Esophagus squamous epithelium (tissue), 5 donors: ENCODE results near the gene SEC61A2. TPM values are rescaled to one million over a fixed set of nuclear protein-coding genes. Genes with fewer than 3 reads are reported as not detected.
"Not testable (repeated sequence)": the region's sequence is repeated elsewhere in the genome, so short reads cannot be mapped to it uniquely, and the experiment has no call there.

Experiments used
- DNase-seq: peaks from one replicate; lab custom pipeline; 2025; lab: John Stamatoyannopoulos, UW
- H3K27ac ChIP-seq, 4 donors: fragments of 200-600 bp; sonication (generic); one replicate each; pipeline ENCODE4 v1.5.1; 2016 to 2019; ENCODE audit warnings: mild to moderate bottlenecking in 1 of 4
- H3K27me3 ChIP-seq, 4 donors: fragments of 200-600 bp; sonication (generic); 1 replicate in 3 of 4; 2 replicates in 1 of 4; pipeline versions ENCODE4 v1.5.1 to v1.6.0; 2017 to 2021; ENCODE audit warnings: antibody characterized with exemption in 1 of 4
- H3K36me3 ChIP-seq, 3 donors: fragments of 200-600 bp; sonication (generic); one replicate each; pipeline ENCODE4 v1.5.1; 2016 to 2019
- H3K4me1 ChIP-seq, 3 donors: fragments of 200-600 bp; sonication (generic); one replicate each; pipeline ENCODE4 v1.5.1; 2017 to 2019
- H3K4me3 ChIP-seq, 4 donors: fragments of 200-600 bp; sonication (generic); 1 replicate in 3 of 4; 2 replicates in 1 of 4; pipeline ENCODE4 v1.5.1; 2016 to 2019; ENCODE audit warnings: mild to moderate bottlenecking in 2 of 4, moderate library complexity in 1 of 4
- H3K9me3 ChIP-seq, 3 donors: fragments of 200-600 bp; sonication (generic); one replicate each; pipeline ENCODE4 v1.5.1; 2016 to 2019
- CTCF ChIP-seq, 6 experiments: fragments of 450-650 bp in 4 of 6; fragments of 200-600 bp in 2 of 6; sonication (generic) in 2 of 6; IDR thresholded peaks; one replicate each; pipeline ENCODE4 v1.5.1; 2016 to 2019; ENCODE audit warnings: antibody characterized with exemption in 6 of 6, mild to moderate bottlenecking in 4 of 6, moderate library complexity in 4 of 6
- POLR2A ChIP-seq, 4 donors: fragments of 450-650 bp; IDR thresholded peaks; one replicate each; pipeline ENCODE4 v1.6.1; 2017; ENCODE audit warnings: antibody characterized with exemption in 4 of 4, mild to moderate bottlenecking in 4 of 4, moderate library complexity in 3 of 4
- WGBS, 2 donors: methylation state at CpG; one replicate each; pipeline ENCODE4 v1.1.5; 2018; 5-methylcytosine and 5-hydroxymethylcytosine counted together
- intact Hi-C: fragments of 100-400 bp; cut with DNase I; formaldehyde crosslinking; loops from one replicate; pipeline ENCODE4 v1.15.0; 2022
- total RNA-seq, 4 donors: library from RNA; depleted of rRNA; stranded (reverse); fragments of >200 nt; gene quantifications; one replicate each; pipeline ENCODE4 v1.1.0, GENCODE V29; 2016
- donor health status: DM: yes; HTN: yes; CAD: no.

SEC61A2 gene
- total RNA-seq, 4 donors from 2014 or later: 1.2 to 5.0 (median 4.3) TPM

- 66 to 81% methylated on average over 3 of the region's 3 CpGs for WGBS, 2 donors
- no peak overlapping the region for H3K27ac ChIP-seq
- H3K36me3 ChIP-seq: peaks cover 0 to 100% (median 22%) of the 10 kb centered on the region in 3 donors
Measured at GRCh38 chr10:12165036-12165435, 35.6 kb downstream of the SEC61A2 start.

GRCh38 chr10:12165999-12166775, 36.7 kb downstream of the SEC61A2 start:
- Histone ChIP-seq H3K9me3 (no peaks in the 10 kb centered on the region), H3K36me3 (peaks cover 0 to 100% (median 33%) of the 10 kb centered on the region in 3 donors), H3K27me3 (no peaks in the 10 kb centered on the region), H3K27ac (no peak overlapping the region), H3K4me1 (no peaks in the 10 kb centered on the region), H3K4me3 (no peak overlapping the region)
- DNase-seq: no peak
- intact Hi-C loops: no loop called here
- 84 to 91% methylated on average over 5 to 6 of the region's 6 CpGs for WGBS, 2 donors
- TF ChIP-seq CTCF (IDR thresholded peaks at IDR 0.05): no peak
- TF ChIP-seq POLR2A (IDR thresholded peaks at IDR 0.05): no peak

More at GRCh38 chr10:12165036-12165435, 35.6 kb downstream of the SEC61A2 start:
- Histone ChIP-seq H3K4me1 (no peaks in the 10 kb centered on the region), H3K27me3 (no peaks in the 10 kb centered on the region), H3K4me3 (no peak overlapping the region), H3K9me3 (no peaks in the 10 kb centered on the region)
- TF ChIP-seq POLR2A (IDR thresholded peaks at IDR 0.05): no peak
- no peak for TF ChIP-seq CTCF (IDR thresholded peaks at IDR 0.05)
- intact Hi-C loops: no loop called here
- DNase-seq: no peak

DNA sequence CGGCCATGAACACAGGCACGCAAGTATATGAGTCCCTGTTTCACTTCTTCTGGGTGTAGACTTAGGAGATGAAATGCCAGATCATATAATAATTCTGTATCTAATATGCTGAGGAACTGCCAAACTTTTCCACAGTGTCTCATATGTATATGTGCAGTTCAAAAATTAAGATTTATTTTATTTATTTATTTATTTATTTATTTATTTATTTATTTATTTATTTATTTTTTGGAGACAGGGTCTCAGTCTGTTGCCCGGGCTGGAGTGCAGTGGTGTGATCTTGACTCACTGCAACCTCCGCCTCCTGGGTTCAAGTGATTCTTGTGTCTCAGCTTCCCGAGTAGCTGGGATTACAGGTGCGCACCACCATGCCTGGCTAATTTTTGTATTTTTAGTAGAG, 42.0 kb downstream of the SEC61A2 start:
- 95 to 98% methylated on average over 6 of the region's 6 CpGs for WGBS, 2 donors
- intact Hi-C loops, H3K4me3 ChIP-seq, DNase-seq, H3K4me1 ChIP-seq, H3K9me3 ChIP-seq, H3K27me3 ChIP-seq, H3K27ac ChIP-seq: not testable (repeated sequence)
- peaks cover 15 to 100% (median 57%) of the 10 kb centered on the region in 3 donors for H3K36me3 ChIP-seq

DNA sequence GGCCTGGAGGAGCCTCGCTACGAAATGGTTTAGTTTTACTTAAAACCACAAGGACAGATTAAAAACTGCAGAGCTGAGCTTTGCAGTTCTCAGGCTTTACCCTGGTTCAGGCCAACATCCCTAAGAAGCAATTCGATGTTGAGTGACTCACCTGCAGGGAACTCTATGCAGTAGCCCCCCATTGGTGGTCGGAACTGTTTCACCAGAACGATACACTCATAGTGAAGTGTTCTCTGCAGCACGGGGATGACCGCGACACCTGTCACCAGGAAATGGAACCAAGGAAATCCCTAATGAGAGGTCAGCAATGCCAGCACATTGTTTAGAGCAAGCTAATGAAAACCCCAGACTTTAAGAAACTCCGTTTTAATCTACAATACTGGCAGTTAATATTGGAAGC, 48.2 kb downstream of the SEC61A2 start:
- intact Hi-C loops: no loop called here
- Histone ChIP-seq H3K4me3 (no peak overlapping the region), H3K27ac (no peak overlapping the region), H3K36me3 (peaks cover 20 to 100% (median 38%) of the 10 kb centered on the region in 3 donors), H3K27me3 (no peaks in the 10 kb centered on the region), H3K4me1 (peaks cover 0 to 9% (median 0%) of the 10 kb centered on the region in 3 donors), H3K9me3 (no peaks in the 10 kb centered on the region)
- WGBS, 2 donors: 79 to 87% methylated on average over 8 to 9 of the region's 9 CpGs
- no peak for DNase-seq
- no peak for TF ChIP-seq CTCF (IDR thresholded peaks at IDR 0.05)

- 77 to 90% methylated on average over 4 of the region's 4 CpGs for WGBS, 2 donors
- peaks cover 14 to 100% (median 26%) of the 10 kb centered on the region in 3 donors for H3K36me3 ChIP-seq
Measured at GRCh38 chr10:12179606-12180170, 50.2 kb downstream of the SEC61A2 start.

More at GRCh38 chr10:12179606-12180170, 50.2 kb downstream of the SEC61A2 start:
- DNase-seq: no peak
- Histone ChIP-seq H3K27me3 (no peaks in the 10 kb centered on the region), H3K27ac (no peak overlapping the region), H3K9me3 (no peaks in the 10 kb centered on the region), H3K4me1 (peaks cover 0 to 9% (median 0%) of the 10 kb centered on the region in 3 donors), H3K4me3 (no peak overlapping the region)
- TF ChIP-seq CTCF (IDR thresholded peaks at IDR 0.05): no peak
- no peak for TF ChIP-seq POLR2A (IDR thresholded peaks at IDR 0.05)
- intact Hi-C loops: no loop called here
